H1 (cell line): ENCODE measurements around the gene MLC1. TPM values are rescaled to one million over a fixed set of nuclear protein-coding genes. Genes with fewer than 3 reads are reported as not detected.

ENCODE experiments used
- CTCF ChIA-PET: fragments of 300-600 bp; sonication (Branson Sonifier 250); formaldehyde crosslinking; loops from one replicate; lab custom pipeline; 2021; ENCODE audit not compliant: partially characterized antibody; lab: Charles Lee
- POLR2A ChIA-PET: fragments of 300-600 bp; sonication (Branson Sonifier 250); formaldehyde crosslinking; loops from one replicate; lab custom pipeline; 2021; ENCODE audit warnings: inconsistent platforms; ENCODE audit not compliant: partially characterized antibody; lab: Charles Lee
- DNase-seq, 2 experiments: peaks; one replicate each; pipeline versions ENCODE4 v3.0.0 to v3.0.0-alpha.2; 2010 to 2022; ENCODE audit warnings: low spot score in 2 of 2, low read depth in 1 of 2, mixed read lengths in 1 of 2
- FAIRE-seq: peaks from 2 replicates; lab custom pipeline; 2011; peaks lifted over from hg19 to GRCh38; lab: Jason Lieb, UNC
- H2AFZ ChIP-seq: 2 replicates; pipeline ENCODE4 v1.8.1; 2012; ENCODE audit warnings: low read length, inconsistent platforms
- H2AK5ac ChIP-seq: 2 replicates; pipeline ENCODE4 v1.6.1; 2013; ENCODE audit warnings: low read depth, low read length
- H2BK120ac ChIP-seq: replicated peaks from 2 replicates; pipeline ENCODE3; 2013; ENCODE audit warnings: low read depth, low read length, inconsistent platforms
- H2BK12ac ChIP-seq: 2 replicates; pipeline ENCODE4 v1.6.1; 2013; ENCODE audit warnings: low read depth, low read length
- H2BK15ac ChIP-seq: 2 replicates; pipeline ENCODE4 v1.6.1; 2013; ENCODE audit warnings: low read length
- H2BK20ac ChIP-seq: 2 replicates; pipeline ENCODE4 v1.6.1; 2013; ENCODE audit warnings: low read length
- H2BK5ac ChIP-seq: 2 replicates; pipeline ENCODE4 v1.6.1; 2013; ENCODE audit warnings: low read depth, low read length
- H3K14ac ChIP-seq: 2 replicates; pipeline ENCODE4 v1.6.1; 2013; ENCODE audit warnings: inconsistent platforms; ENCODE audit not compliant: insufficient read length
- H3K18ac ChIP-seq: 2 replicates; pipeline ENCODE4 v1.6.1; 2013; ENCODE audit warnings: low read length; ENCODE audit errors: extremely low read depth
- H3K23ac ChIP-seq: 2 replicates; pipeline ENCODE4 v1.6.1; 2013; ENCODE audit warnings: inconsistent platforms; ENCODE audit not compliant: insufficient read length
- H3K23me2 ChIP-seq: 2 replicates; pipeline ENCODE4 v1.6.1; 2013; ENCODE audit warnings: low read depth, low read length
- H3K27ac ChIP-seq: 2 replicates; pipeline ENCODE4 v1.6.1; 2011; ENCODE audit warnings: low read depth, low read length, inconsistent platforms
- H3K27me3 ChIP-seq, 4 experiments: replicated peaks in 1 of 4; 1 replicate in 1 of 4; 2 replicates in 3 of 4; pipeline versions ENCODE4 v1.6.1 to v1.8.1; 2011 to 2013; ENCODE audit warnings: low read length in 3 of 4, mild to moderate bottlenecking in 3 of 4, inconsistent platforms in 2 of 4, mixed read lengths in 2 of 4, moderate library complexity in 1 of 4; ENCODE audit not compliant: control insufficient read depth in 3 of 4, insufficient read depth in 3 of 4; ENCODE audit errors: extremely low read depth in 1 of 4
- H3K36me3 ChIP-seq, 4 experiments: 2 replicates each; pipeline versions ENCODE4 v1.6.1 to v1.8.1; 2011 to 2013; ENCODE audit warnings: mild to moderate bottlenecking in 4 of 4, low read length in 3 of 4, moderate library complexity in 2 of 4, control low read depth in 1 of 4, inconsistent platforms in 1 of 4; ENCODE audit not compliant: insufficient read depth in 4 of 4, control insufficient read depth in 2 of 4
- H3K4ac ChIP-seq: replicated peaks from 2 replicates; pipeline ENCODE3; 2013; ENCODE audit warnings: low read length, low read depth, mixed read lengths, inconsistent platforms; ENCODE audit not compliant: insufficient read length
- H3K4me1 ChIP-seq, 4 experiments: replicated peaks in 1 of 4; 1 replicate in 1 of 4; 2 replicates in 3 of 4; pipeline versions ENCODE4 v1.6.1 to v1.8.1; 2011 to 2013; ENCODE audit warnings: low read length in 3 of 4, inconsistent platforms in 2 of 4, mixed read lengths in 1 of 4; ENCODE audit not compliant: insufficient read depth in 4 of 4, control insufficient read depth in 3 of 4
- H3K4me2 ChIP-seq, 2 experiments: 2 replicates each; pipeline versions ENCODE4 v1.6.1 to v1.8.1; 2011 to 2013; ENCODE audit warnings: low read depth in 2 of 2, low read length in 2 of 2, control low read depth in 1 of 2, inconsistent platforms in 1 of 2, mild to moderate bottlenecking in 1 of 2; ENCODE audit not compliant: insufficient read depth in 1 of 2
- H3K4me3 ChIP-seq, 4 experiments: fragments of 200-600, 300-600 bp in 1 of 4; sonication (generic), shearing (Covaris generic), sonication (Bioruptor Twin) in 1 of 4; 2 replicates each; pipeline versions ENCODE4 v1.5.1 to v1.8.1; 2011 to 2016; ENCODE audit warnings: low read length in 4 of 4, low read depth in 3 of 4, control low read depth in 2 of 4, inconsistent platforms in 2 of 4, mild to moderate bottlenecking in 2 of 4, mixed read lengths in 1 of 4, moderate library complexity in 1 of 4; ENCODE audit not compliant: insufficient read depth in 2 of 4; ENCODE audit errors: extremely low read depth in 1 of 4
- H3K56ac ChIP-seq: replicated peaks from 2 replicates; pipeline ENCODE3; 2013; ENCODE audit warnings: low read depth, mild to moderate bottlenecking, mixed read lengths, low read length, inconsistent platforms; ENCODE audit not compliant: insufficient read length
- H3K79me1 ChIP-seq: 2 replicates; pipeline ENCODE4 v1.6.1; 2013; ENCODE audit warnings: low read depth, low read length, control low read depth
- H3K79me2 ChIP-seq, 2 experiments: 2 replicates each; pipeline versions ENCODE4 v1.6.1 to v1.8.1; 2012 to 2013; ENCODE audit warnings: low read length in 2 of 2, mild to moderate bottlenecking in 2 of 2, inconsistent platforms in 1 of 2; ENCODE audit not compliant: insufficient read depth in 2 of 2, control insufficient read depth in 1 of 2
- H3K9ac ChIP-seq, 4 experiments: replicated peaks in 1 of 4; 1 replicate in 1 of 4; 2 replicates in 3 of 4; pipeline versions ENCODE4 v1.6.1 to v1.8.1; 2011 to 2013; ENCODE audit warnings: low read depth in 3 of 4, low read length in 3 of 4, control low read depth in 2 of 4, mild to moderate bottlenecking in 2 of 4, moderate library complexity in 2 of 4, inconsistent platforms in 1 of 4; ENCODE audit errors: extremely low read depth in 1 of 4
- H3K9me3 ChIP-seq, 2 experiments: 2 replicates each; pipeline versions ENCODE4 v1.6.1 to v1.8.1; 2012 to 2013; ENCODE audit warnings: mild to moderate bottlenecking in 2 of 2, moderate library complexity in 2 of 2, control low read depth in 1 of 2, inconsistent platforms in 1 of 2, low read depth in 1 of 2, low read length in 1 of 2, mixed read lengths in 1 of 2; ENCODE audit not compliant: insufficient read depth in 2 of 2
- H4K20me1 ChIP-seq, 2 experiments: replicated peaks in 1 of 2; 2 replicates each; pipeline versions ENCODE3 to v1.8.1; 2011 to 2013; ENCODE audit warnings: inconsistent platforms in 2 of 2, low read length in 2 of 2, mild to moderate bottlenecking in 1 of 2; ENCODE audit not compliant: insufficient read depth in 2 of 2, control insufficient read depth in 1 of 2
- H4K5ac ChIP-seq: 2 replicates; pipeline ENCODE4 v1.6.1; 2013; ENCODE audit warnings: low read length, low read depth, mixed read lengths, inconsistent platforms; ENCODE audit not compliant: insufficient read length
- H4K8ac ChIP-seq: 2 replicates; pipeline ENCODE4 v1.8.0; 2013; ENCODE audit warnings: mild to moderate bottlenecking, moderate library complexity, low read length, inconsistent platforms; ENCODE audit not compliant: insufficient read depth; ENCODE audit errors: extremely low read depth
- H4K91ac ChIP-seq: replicated peaks from 2 replicates; pipeline ENCODE3; 2013; ENCODE audit warnings: low read length, mixed read lengths, inconsistent platforms; ENCODE audit not compliant: insufficient read length
- CBX5 ChIP-seq: fragments of 300-800, 300-1000 bp; sonication (generic); IDR thresholded peaks from 2 replicates; pipeline ENCODE4 v1.7.1; 2016; ENCODE audit warnings: antibody characterized with exemption, low read length, low read depth
- CBX8 ChIP-seq: fragments of 300-800, 300-1000 bp; sonication (generic); IDR thresholded peaks from 2 replicates; pipeline ENCODE4 v1.7.1; 2016; ENCODE audit warnings: low read depth, low read length, borderline replicate concordance
- HDAC6 ChIP-seq: IDR thresholded peaks from one replicate; pipeline ENCODE4 v1.7.1; 2012; ENCODE audit warnings: low read depth, mild to moderate bottlenecking, inconsistent platforms, low read length, moderate library complexity
- JUN ChIP-seq: IDR thresholded peaks from 2 replicates; pipeline ENCODE4 v1.6.1; 2011; ENCODE audit warnings: low read depth, mild to moderate bottlenecking, improper control_type of control experiment, low read length
- JUND ChIP-seq: IDR thresholded peaks from 2 replicates; pipeline ENCODE4 v1.6.1; 2011; ENCODE audit warnings: mild to moderate bottlenecking, improper control_type of control experiment, low read length
- KDM5A ChIP-seq: fragments of 200-600 bp; IDR thresholded peaks from 2 replicates; pipeline ENCODE4 v1.7.1; 2012; ENCODE audit warnings: mild to moderate bottlenecking, low read length, inconsistent platforms, mixed read lengths
- PHF8 ChIP-seq: fragments of 200-600 bp; sonication (generic); conservative IDR thresholded peaks from 2 replicates; pipeline ENCODE4 v1.7.1; 2012; ENCODE audit warnings: low read depth, mild to moderate bottlenecking, inconsistent platforms, low read length, moderate library complexity
- POU5F1 ChIP-seq: IDR thresholded peaks from 2 replicates; pipeline ENCODE4 v1.6.1; 2011; ENCODE audit warnings: low read depth, mild to moderate bottlenecking, low read length, moderate library complexity
- RXRA ChIP-seq: IDR thresholded peaks from 2 replicates; pipeline ENCODE4 v1.6.1; 2011; ENCODE audit warnings: low read depth, mild to moderate bottlenecking, low read length, moderate library complexity; ENCODE audit not compliant: insufficient read depth
- SIX5 ChIP-seq: IDR thresholded peaks from 2 replicates; pipeline ENCODE4 v1.6.1; 2011; ENCODE audit warnings: mild to moderate bottlenecking, low read depth, low read length
- SRF ChIP-seq: IDR thresholded peaks from 2 replicates; pipeline ENCODE4 v1.6.1; 2011; ENCODE audit warnings: mild to moderate bottlenecking, low read depth, low read length, moderate library complexity
- TCF12 ChIP-seq: IDR thresholded peaks from 2 replicates; pipeline ENCODE4 v1.6.1; 2011; ENCODE audit warnings: low read depth, mild to moderate bottlenecking, low read length
- TEAD4 ChIP-seq: IDR thresholded peaks from 2 replicates; pipeline ENCODE4 v1.6.1; 2012; ENCODE audit warnings: low read depth, low read length, inconsistent platforms, mixed read lengths
- WGBS, 2 experiments: shearing (Covaris generic) in 1 of 2; methylation state at CpG; one replicate each; pipeline versions ENCODE4 v1.1.6 to v1.1.7; 2013 to 2015; ENCODE audit warnings: low lambda C conversion rate in 2 of 2, mixed read lengths in 2 of 2, inconsistent platforms in 1 of 2, low coverage in 1 of 2, missing lambda C conversion rate in 1 of 2; ENCODE audit not compliant: insufficient replicate concordance in 2 of 2, insufficient coverage in 1 of 2, insufficient read length in 1 of 2; ENCODE audit errors: extremely low coverage in 1 of 2, missing lambda C conversion rate in 1 of 2; 5-methylcytosine and 5-hydroxymethylcytosine counted together
- polyA plus RNA-seq, 7 experiments: library from polyadenylated mRNA; depleted of rRNA in 3 of 7; stranded (reverse) in 5 of 7; unstranded in 2 of 7; fragments of >200 nt in 5 of 7; fragments of 200-250 nt in 2 of 7; gene quantifications; 1 replicate in 5 of 7; 2 replicates in 1 of 7; 4 replicates in 1 of 7; pipeline versions ENCODE4 v1.2.1 to v1.2.3, GENCODE V29; 2011 to 2013; ENCODE audit warnings: missing spikeins in 2 of 7, mixed read lengths in 2 of 7
- total RNA-seq: library from RNA; stranded (reverse); fragmentation: NEBNext Ultra II Directional; extraction: Animal tissue kit (Norgen Biotek cat#: 25700); gene quantifications from 2 replicates; pipeline ENCODE4 v1.2.1, GENCODE V29; 2021

MLC1 gene
- total and polyA plus RNA-seq, 2 of the 8 experiments (the other 6 are each of a cell fraction or from before 2014, with no cell fraction given): 0.20 TPM; not detected in 1

DNA sequence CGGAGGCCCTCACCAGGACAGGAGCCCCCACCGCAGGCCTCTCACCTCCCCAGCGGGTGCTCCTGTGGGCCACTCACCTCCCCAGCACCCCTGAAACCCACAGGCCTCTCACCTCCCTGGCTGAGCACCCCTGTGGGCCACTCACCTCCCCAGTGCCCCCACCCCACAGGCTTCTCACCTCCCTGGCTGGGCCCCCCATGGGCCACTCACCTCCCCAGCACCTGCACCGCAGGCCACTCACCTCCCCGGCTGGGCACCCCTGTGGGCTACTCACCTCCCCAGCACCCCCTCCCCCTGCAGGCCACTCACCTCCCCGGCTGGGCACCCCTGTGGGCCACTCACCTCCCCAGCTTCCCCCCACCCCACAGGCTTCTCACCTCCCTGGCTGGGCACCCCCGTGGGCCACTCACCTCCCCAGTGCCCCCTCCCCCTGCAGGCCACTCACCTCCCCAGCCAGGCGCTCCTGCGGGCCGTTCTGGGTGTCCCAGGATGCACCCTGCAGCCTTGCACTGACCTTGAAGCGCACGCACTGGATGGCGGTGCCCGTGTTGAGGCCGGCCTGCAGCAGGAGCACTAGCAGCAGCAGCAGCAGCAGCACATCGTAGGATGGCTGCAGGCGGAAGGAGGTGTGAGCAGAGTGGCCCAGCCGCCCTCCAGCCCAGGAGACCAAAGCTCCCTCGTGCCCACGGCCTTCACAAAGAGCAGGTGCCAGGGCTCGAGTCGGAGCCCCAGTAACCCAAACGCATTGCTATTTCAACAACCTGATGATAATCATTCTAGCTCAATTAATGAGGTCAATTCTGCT, 21.4 kb downstream of the MLC1 start:
- Histone ChIP-seq H2BK120ac (no peak overlapping the region), H4K20me1 (no peaks in the 10 kb centered on the region), H3K79me1 (no peaks in the 10 kb centered on the region), H2BK5ac (no peak overlapping the region), H3K18ac (no peak overlapping the region), H4K91ac (no peak overlapping the region), H3K23ac (no peak overlapping the region), H3K9me3 (no peaks in the 10 kb centered on the region), H2AK5ac (no peak overlapping the region), H3K9ac (no peak overlapping the region), H3K4me2 (no peak overlapping the region), H2AFZ (no peak overlapping the region), H3K27ac (no peak overlapping the region), H3K14ac (no peak overlapping the region), H3K23me2 (peaks cover 7% of the 10 kb centered on the region; the same call in 1 of the 2 replicates), H3K79me2 (no peaks in the 10 kb centered on the region), H3K4ac (no peak overlapping the region), H3K36me3 (no peaks in the 10 kb centered on the region), H2BK20ac (no peak overlapping the region), H4K5ac (no peak overlapping the region), H3K56ac (no peak overlapping the region), H3K4me3 (no peak overlapping the region), H3K4me1 (peaks cover 0 to 11% (median 2%) of the 10 kb centered on the region in 4 experiments; a peak in 4 of 7 replicates), H2BK15ac (no peak overlapping the region), H2BK12ac (no peak overlapping the region), H4K8ac (no peak overlapping the region; the same call in 1 of the 2 replicates), H3K27me3 (peaks cover 0 to 5% (median under 1%) of the 10 kb centered on the region in 4 experiments; a peak in 5 of 7 replicates)
- WGBS, 2 experiments: 90% methylated on average over 16 of the region's 23 CpGs; no CpG with 5 or more reads in 1 of the 2 experiments
- ChIA-PET POLR2A (interaction anchor here (1.1 kb wide), 1 partner anchor 9 kb away, joined by 4 read pairs; no protein-coding TSS in a partner anchor), CTCF (interaction anchor here (0.9 to 2.0 kb wide), 6 partner anchors 12 to 133 kb away, joined by 3 to 7 read pairs (median 5); partner anchors contain the start of gene MLC1)
- DNase-seq (no peak), FAIRE-seq (no peak)
- TF ChIP-seq SIX5: no peak
- TF ChIP-seq SRF: no peak
- no peak for TF ChIP-seq TCF12
- no peak for TF ChIP-seq CBX5
- TF ChIP-seq JUN: no peak
- no peak for TF ChIP-seq HDAC6
- TF ChIP-seq PHF8: no peak
- no peak for TF ChIP-seq CBX8
- TF ChIP-seq POU5F1: no peak
- TF ChIP-seq JUND: no peak
- TF ChIP-seq RXRA: no peak
- no peak for TF ChIP-seq KDM5A
- TF ChIP-seq TEAD4: no peak
